ENCODE results near the gene MMP26.

Gene MMP26

DNA sequence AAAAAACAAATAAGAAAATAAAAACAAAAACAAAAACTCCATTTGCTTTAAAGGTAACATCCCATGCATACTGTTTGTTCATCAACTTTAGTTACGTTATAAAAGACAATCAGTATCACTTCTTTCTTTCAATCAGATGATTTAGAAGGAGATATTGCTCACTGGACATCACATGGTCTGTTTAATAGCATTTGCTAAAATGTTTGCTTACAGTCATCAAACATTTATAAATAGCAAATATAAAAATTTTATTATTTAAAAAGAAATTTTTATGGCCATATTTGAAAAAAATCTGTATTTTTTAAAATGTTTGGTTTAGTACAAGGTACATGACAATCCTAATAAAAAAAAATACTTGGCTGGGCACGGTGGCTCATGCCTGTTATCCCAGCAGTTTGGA, 22.6 kb downstream of the MMP26 start:
- no peak for DNase-seq

- DNase-seq: no peak
Observed at GRCh38 chr11:4740735-4741134, 36.2 kb downstream of the MMP26 start.

GRCh38 chr11:4748438-4748837, 43.9 kb downstream of the MMP26 start:
- DNase-seq: no peak

DNA sequence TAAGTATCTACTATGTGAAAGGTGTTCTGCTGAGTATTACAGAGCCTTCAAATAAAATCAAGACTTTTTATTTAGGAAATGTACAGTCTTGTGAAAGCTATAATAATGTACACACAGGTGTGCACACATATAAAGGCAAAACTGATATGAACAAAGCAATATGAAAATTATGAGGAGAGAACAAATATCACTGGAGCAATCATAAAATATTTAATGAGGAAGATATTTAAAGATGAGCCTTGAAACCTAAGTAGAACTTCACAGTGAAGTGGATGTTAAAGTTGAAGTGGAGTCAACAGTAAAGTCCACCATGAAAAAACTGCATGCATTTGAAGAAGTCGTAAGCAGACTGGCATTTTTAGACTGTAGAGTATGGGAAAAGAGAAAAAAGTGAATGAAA, 46.6 kb downstream of the MMP26 start:
- no peak for DNase-seq
